H1 (cell line): ENCODE data around the gene MADD. TPM values are rescaled to one million over a fixed set of nuclear protein-coding genes. Genes with fewer than 3 reads are reported as not detected.

Experiments used
- CHD7 ChIP-seq: fragments of 300-600 bp; sonication (generic); IDR thresholded peaks from 2 replicates; pipeline ENCODE4 v1.7.1; 2012; ENCODE audit warnings: low read length, moderate library complexity, mild to moderate bottlenecking, inconsistent platforms; ENCODE audit not compliant: insufficient replicate concordance
- NRF1 ChIP-seq: IDR thresholded peaks from 2 replicates; pipeline ENCODE4 v1.6.1; 2011; ENCODE audit warnings: mild to moderate bottlenecking, low read depth, low read length, improper control_type of control experiment
- SP2 ChIP-seq: IDR thresholded peaks from 2 replicates; pipeline ENCODE4 v1.6.1; 2012; ENCODE audit warnings: mild to moderate bottlenecking, low read length, inconsistent platforms
- polyA plus RNA-seq, 7 experiments: library from polyadenylated mRNA; depleted of rRNA in 3 of 7; stranded (reverse) in 5 of 7; unstranded in 2 of 7; fragments of >200 nt in 5 of 7; fragments of 200-250 nt in 2 of 7; gene quantifications; 1 replicate in 5 of 7; 2 replicates in 1 of 7; 4 replicates in 1 of 7; pipeline versions ENCODE4 v1.2.1 to v1.2.3, GENCODE V29; 2011 to 2013; ENCODE audit warnings: missing spikeins in 2 of 7, mixed read lengths in 2 of 7
- total RNA-seq: library from RNA; stranded (reverse); fragmentation: NEBNext Ultra II Directional; extraction: Animal tissue kit (Norgen Biotek cat#: 25700); gene quantifications from 2 replicates; pipeline ENCODE4 v1.2.1, GENCODE V29; 2021

Gene MADD
- total and polyA plus RNA-seq, 2 of the 8 experiments (the other 6 are each of a cell fraction or from before 2014, with no cell fraction given), result 32.5 to 45.4 TPM

DNA sequence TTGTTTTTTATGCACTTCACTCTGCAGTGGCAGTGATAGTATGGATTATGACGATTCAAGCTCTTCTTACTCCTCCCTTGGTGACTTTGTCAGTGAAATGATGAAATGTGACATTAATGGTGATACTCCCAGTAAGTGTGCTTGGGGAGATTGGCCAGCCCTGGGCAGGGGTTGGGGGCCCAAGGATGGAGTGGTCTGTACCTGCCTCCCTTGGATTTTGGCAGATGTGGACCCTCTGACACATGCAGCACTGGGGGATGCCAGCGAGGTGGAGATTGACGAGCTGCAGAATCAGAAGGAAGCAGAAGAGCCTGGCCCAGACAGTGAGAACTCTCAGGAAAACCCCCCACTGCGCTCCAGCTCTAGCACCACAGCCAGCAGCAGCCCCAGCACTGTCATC is 14.2 kb downstream of the MADD start (continued):
- no peak for TF ChIP-seq CHD7
- TF ChIP-seq SP2, result no peak
- no peak for TF ChIP-seq NRF1
